PFSK-1 (cell line): ENCODE data around the gene DLGAP1.

Experiments used
- POLR2AphosphoS5 ChIP-seq: IDR thresholded peaks from 2 replicates; pipeline ENCODE4 v1.6.1; 2012; ENCODE audit warnings: low read depth, mild to moderate bottlenecking, control low read depth, low read length, moderate library complexity
- REST ChIP-seq, 2 experiments: IDR thresholded peaks; 2 replicates each; pipeline versions ENCODE4 v1.6.1 to v1.8.0; 2011 to 2012; ENCODE audit warnings: low read depth in 2 of 2, low read length in 2 of 2, control low read depth in 1 of 2, inconsistent platforms in 1 of 2, mild to moderate bottlenecking in 1 of 2, moderate library complexity in 1 of 2; ENCODE audit not compliant: insufficient read depth in 1 of 2
- SIN3A ChIP-seq: IDR thresholded peaks from 2 replicates; pipeline ENCODE4 v1.6.1; 2012; ENCODE audit warnings: mild to moderate bottlenecking, low read length, moderate library complexity, borderline replicate concordance; ENCODE audit not compliant: insufficient read depth

GRCh38 chr18:3466872-3467271 is 988.2 kb downstream of the DLGAP1 start:
- TF ChIP-seq SIN3A (no peak), REST (IDR thresholded peaks at IDR 0.05; ENCODE audit: insufficient read depth in 1 of 2, low read depth in 2 of 2, low read length in 2 of 2) (no peak), POLR2AphosphoS5 (no peak)
